Pancreas (tissue), 10 donors: Measurements from ENCODE around the gene RTN4RL1. TPM values are rescaled to one million over a fixed set of nuclear protein-coding genes. Genes with fewer than 3 reads are reported as not detected.
A peak's percentile ranks its signal among the peaks of the same experiment; 100 is the strongest.

ENCODE experiments used
- ATAC-seq, 4 donors: fragments of 200-7000 bp; cut with Tn5 transposase; one replicate each; pipeline versions ENCODE4 v1.8.0 to v1.9.1; 2020; ENCODE audit warnings: mild to moderate bottlenecking in 4 of 4, moderate library complexity in 4 of 4
- DNase-seq, 6 donors: peaks; one replicate each; pipeline ENCODE4 v3.0.0-alpha.2; 2020
- FAIRE-seq: peaks from 2 replicates; lab custom pipeline; 2012; peaks lifted over from hg19 to GRCh38; lab: Jason Lieb, UNC
- H3K27ac ChIP-seq, 4 donors: fragments of 200-600 bp; sonication (generic); 1 replicate in 3 of 4; 2 replicates in 1 of 4; pipeline versions ENCODE4 v1.5.0 to v1.8.0; 2020
- H3K27me3 ChIP-seq, 4 donors: fragments of 200-600 bp; one replicate each; pipeline ENCODE4 v1.8.0; 2021
- H3K36me3 ChIP-seq, 3 donors: fragments of 200-600 bp; sonication (generic) in 1 of 3; one replicate each; pipeline versions ENCODE4 v1.5.0 to v1.8.0; 2020 to 2021
- H3K4me1 ChIP-seq, 3 donors: fragments of 200-600 bp; one replicate each; pipeline ENCODE4 v1.8.0; 2021
- H3K4me3 ChIP-seq, 4 donors: fragments of 200-600 bp; sonication (generic) in 2 of 4; one replicate each; pipeline versions ENCODE4 v1.5.0 to v1.8.0; 2020 to 2021
- H3K9me3 ChIP-seq, 4 donors: fragments of 200-600 bp; one replicate each; pipeline ENCODE4 v1.8.0; 2021
- WGBS, 2 donors: extraction: QIAGEN DNeasy Blood & Tissue Kit; methylation state at CpG; one replicate each; pipeline ENCODE4 v1.1.7; 2013; 5-methylcytosine and 5-hydroxymethylcytosine counted together
- intact Hi-C, 3 donors: fragments of 100-400 bp; cut with DNase I; formaldehyde crosslinking; loops; one replicate each; pipeline versions ENCODE4 v1.11.1 to v1.14.2; 2022
- polyA plus RNA-seq, 2 donors: library from polyadenylated mRNA; stranded (reverse); fragments of 200-250 nt; gene quantifications; one replicate each; pipeline ENCODE4 v1.2.3, GENCODE V29; 2013
- total RNA-seq, 6 donors: library from RNA; stranded (reverse); fragmentation: NEBNext Ultra II Directional in 4 of 6; extraction: Animal tissue kit (Norgen Biotek cat#: 25700) in 4 of 6; gene quantifications; one replicate each; pipeline versions ENCODE4 v1.2.1 to v1.2.4, GENCODE V29; 2021 to 2023
- TF ChIP-seq, protein P1 (sequence below), 4 donors: fragments of 200-600 bp; sonication (generic) in 3 of 4; IDR thresholded peaks; one replicate each; pipeline versions ENCODE4 v1.5.0 to v1.8.0; 2021; ENCODE audit warnings: antibody characterized with exemption in 4 of 4
- donor health status: healthy with polysubstance abuse.
- donor health status: DM: no; HTN: no; CAD: no; lungs with moderate emphysema.
- donor health status: DM: no; HTN: no; CAD: no.
- donor health status: control.
- donor health status: control.
- donor health status: Bipolar disorder and iron deficiency.
- donor health status: DM: yes; HTN: yes; CAD: no.
- donor health status: DM: no; HTN: no; CAD: no.
- donor health status: DM: no; HTN: no; CAD: no.
- donor health status: DM: yes; HTN: yes; CAD: no.

Gene RTN4RL1
- total and polyA plus RNA-seq, 8 donors = 0.93 to 3.6 (median 2.1) TPM

DNA sequence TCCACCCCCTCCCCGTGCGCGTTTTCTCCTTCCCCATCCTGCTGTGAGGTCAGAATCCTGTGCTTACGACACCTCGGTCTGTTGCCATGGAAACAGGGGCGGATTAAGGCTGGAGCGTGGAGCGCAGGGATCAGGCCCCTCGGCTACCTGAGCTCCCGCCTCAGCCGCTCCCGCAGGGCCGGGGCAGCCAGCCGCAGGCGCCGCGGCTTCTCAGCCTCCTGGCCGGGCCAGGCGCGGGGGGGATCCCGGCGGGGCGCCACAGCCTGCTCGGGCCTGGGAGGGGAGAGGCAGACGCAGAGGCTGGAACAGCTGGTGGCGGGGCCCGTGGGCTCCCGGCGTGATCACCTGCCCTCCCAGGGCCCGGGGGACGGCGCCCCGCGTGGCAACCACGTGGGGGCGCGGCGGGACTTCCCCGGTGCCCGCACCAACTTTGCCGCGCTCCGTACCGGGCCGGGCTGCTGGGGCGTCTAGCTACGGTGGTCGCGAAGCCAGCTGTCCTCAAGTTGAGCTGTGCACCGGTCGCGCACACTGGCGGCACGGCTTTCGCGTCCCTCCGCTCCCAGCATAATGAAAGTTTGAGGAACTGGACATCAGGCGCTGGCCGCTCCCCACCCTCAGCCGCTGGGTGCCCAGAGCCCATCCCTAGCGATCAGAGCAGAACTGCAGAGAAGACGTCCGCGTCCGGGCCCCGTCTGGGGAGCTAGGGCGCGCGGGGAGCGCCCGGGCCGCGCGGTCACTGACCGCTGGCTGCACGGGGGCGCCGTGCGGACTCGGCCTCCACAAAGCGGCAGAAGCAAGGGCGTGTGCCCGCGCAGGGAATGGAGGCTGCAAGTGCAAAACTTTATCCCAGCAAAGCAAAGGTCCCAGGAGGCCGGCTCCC lies 1.2 kb downstream of the RTN4RL1 start:
- TF ChIP-seq, protein P1, sequence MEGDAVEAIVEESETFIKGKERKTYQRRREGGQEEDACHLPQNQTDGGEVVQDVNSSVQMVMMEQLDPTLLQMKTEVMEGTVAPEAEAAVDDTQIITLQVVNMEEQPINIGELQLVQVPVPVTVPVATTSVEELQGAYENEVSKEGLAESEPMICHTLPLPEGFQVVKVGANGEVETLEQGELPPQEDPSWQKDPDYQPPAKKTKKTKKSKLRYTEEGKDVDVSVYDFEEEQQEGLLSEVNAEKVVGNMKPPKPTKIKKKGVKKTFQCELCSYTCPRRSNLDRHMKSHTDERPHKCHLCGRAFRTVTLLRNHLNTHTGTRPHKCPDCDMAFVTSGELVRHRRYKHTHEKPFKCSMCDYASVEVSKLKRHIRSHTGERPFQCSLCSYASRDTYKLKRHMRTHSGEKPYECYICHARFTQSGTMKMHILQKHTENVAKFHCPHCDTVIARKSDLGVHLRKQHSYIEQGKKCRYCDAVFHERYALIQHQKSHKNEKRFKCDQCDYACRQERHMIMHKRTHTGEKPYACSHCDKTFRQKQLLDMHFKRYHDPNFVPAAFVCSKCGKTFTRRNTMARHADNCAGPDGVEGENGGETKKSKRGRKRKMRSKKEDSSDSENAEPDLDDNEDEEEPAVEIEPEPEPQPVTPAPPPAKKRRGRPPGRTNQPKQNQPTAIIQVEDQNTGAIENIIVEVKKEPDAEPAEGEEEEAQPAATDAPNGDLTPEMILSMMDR (IDR thresholded peaks at IDR 0.05) = no peak
- WGBS, 2 donors = 1 to 2% methylated on average over 79 to 85 of the region's 85 CpGs
- Histone ChIP-seq H3K27ac (peak overlapping the region in 1 of 4 donors; percentile 18), H3K9me3 (no peaks in the 10 kb centered on the region), H3K36me3 (no peaks in the 10 kb centered on the region), H3K4me3 (peak overlapping the region; percentile 33 to 61 (median 42)), H3K4me1 (peaks cover 0 to 9% (median 0%) of the 10 kb centered on the region in 3 donors), H3K27me3 (no peaks in the 10 kb centered on the region)
- ATAC-seq (peak; percentile 27 to 62 (median 39)), DNase-seq (peak; percentile 65 to 78 (median 70)), FAIRE-seq (no peak)
- intact Hi-C loops = no loop called here

DNA sequence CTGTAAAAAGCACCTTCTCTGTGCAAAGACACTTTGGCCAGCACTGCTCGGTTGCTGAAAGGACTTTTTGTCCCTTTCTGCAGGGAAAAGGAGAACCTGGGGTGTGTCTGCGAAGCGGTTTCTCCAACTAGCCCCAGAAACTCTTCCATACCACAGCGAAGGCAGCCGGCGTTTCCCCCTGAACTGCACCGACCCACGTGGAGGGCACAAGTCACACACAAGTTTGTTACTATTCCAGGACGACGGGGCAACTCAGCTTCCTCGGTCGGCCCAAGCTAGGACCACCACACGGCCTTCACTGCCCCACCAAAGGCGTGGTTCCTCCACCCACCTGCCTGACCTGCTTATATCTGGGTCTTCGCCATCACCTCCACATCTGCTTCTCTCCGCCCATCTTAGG lies 1.9 kb downstream of the RTN4RL1 start:
- 63 to 69% methylated on average over 16 of the region's 16 CpGs for WGBS, 2 donors
- Histone ChIP-seq H3K9me3 (no peaks in the 10 kb centered on the region), H3K27me3 (no peaks in the 10 kb centered on the region), H3K4me3 (peak overlapping the region in 1 of 4 donors; percentile 61), H3K4me1 (peaks cover 0 to 9% (median 0%) of the 10 kb centered on the region in 3 donors), H3K36me3 (no peaks in the 10 kb centered on the region), H3K27ac (no peak overlapping the region)
- DNase-seq = peak in 1 of 6 donors; percentile 55
- ATAC-seq = no peak
- intact Hi-C loops = no loop called here
- TF ChIP-seq, protein P1 (IDR thresholded peaks at IDR 0.05) = no peak
- no peak for FAIRE-seq

DNA sequence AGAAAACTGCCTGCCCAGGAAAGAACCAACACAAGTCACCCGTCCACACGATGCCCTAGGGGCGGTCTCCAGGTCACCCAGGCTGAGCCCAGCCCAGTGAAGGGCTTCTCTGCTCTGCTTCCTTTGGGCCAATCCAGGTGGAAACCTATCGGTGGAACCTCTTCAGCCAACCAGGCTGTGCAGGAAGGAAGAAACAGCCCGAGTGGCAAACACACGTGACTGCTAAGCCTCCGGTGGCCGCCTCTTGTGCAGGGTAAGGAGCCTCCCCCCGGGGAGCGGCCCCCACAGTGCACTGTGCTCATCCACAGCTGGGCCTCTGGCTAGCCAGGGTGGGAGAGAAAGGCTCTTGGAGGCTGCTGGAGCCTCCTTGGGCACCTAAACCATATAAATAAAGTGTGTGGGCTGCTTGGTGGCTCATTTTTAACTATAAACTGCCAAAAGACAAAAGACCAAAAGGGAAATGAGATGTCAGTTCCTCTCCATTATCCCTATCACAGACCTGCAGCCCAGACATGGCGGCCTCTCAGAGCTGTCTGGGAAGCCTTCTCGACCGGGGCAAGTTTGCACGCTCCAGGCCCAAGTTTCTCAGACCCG lies 2.4 kb downstream of the RTN4RL1 start:
- TF ChIP-seq, protein P1 (IDR thresholded peaks at IDR 0.05) = no peak
- no peaks in the 10 kb centered on the region for H3K27me3 ChIP-seq
- no peak overlapping the region for H3K27ac ChIP-seq
- FAIRE-seq (no peak), DNase-seq (peak in 1 of 6 donors; percentile 57), ATAC-seq (no peak)
- no peaks in the 10 kb centered on the region for H3K9me3 ChIP-seq
- 79 to 85% methylated on average over 15 of the region's 15 CpGs for WGBS, 2 donors
- no peak overlapping the region for H3K4me3 ChIP-seq
- H3K36me3 ChIP-seq = no peaks in the 10 kb centered on the region
- peaks cover 0 to 9% (median 0%) of the 10 kb centered on the region in 3 donors for H3K4me1 ChIP-seq
- intact Hi-C loops = no loop called here

DNA sequence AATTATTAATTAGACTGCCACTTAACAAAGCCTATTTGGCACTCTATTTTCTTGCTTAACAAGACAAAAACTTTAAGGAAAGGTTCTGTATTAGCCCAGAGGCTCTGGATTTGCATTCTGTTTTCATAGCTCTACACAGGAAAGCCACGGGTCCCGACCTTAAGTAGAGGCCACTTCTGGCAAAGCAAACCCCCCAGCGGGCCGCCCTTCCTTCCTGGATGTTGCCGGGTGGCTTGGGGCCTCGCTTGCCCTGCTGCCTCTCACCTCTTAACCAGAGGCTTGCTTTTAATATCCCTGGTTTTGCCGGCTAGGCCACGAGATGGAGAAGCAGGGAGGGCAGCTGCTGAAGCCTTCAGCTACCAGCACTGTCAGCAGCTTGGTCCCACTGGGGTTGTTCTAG lies 4.4 kb downstream of the RTN4RL1 start:
- FAIRE-seq = no peak
- Histone ChIP-seq H3K36me3 (no peaks in the 10 kb centered on the region), H3K4me1 (peaks cover 0 to 9% (median 0%) of the 10 kb centered on the region in 3 donors), H3K4me3 (no peak overlapping the region), H3K27me3 (no peaks in the 10 kb centered on the region), H3K9me3 (no peaks in the 10 kb centered on the region), H3K27ac (no peak overlapping the region)
- ATAC-seq = no peak
- DNase-seq = no peak
- TF ChIP-seq, protein P1 (IDR thresholded peaks at IDR 0.05) = no peak
- 59 to 64% methylated on average over 8 of the region's 8 CpGs for WGBS, 2 donors
- intact Hi-C loops = no loop called here
